Activated CD4-positive, alpha-beta T cell treated with anti-CD3 and anti-CD28 coated beads, Interleukin-2, amount 10 ng/mL, durations not matched to agents 7 days and 5 days (primary cell): ENCODE results near the gene GATAD2B. TPM values are rescaled to one million over a fixed set of nuclear protein-coding genes. Genes with fewer than 3 reads are reported as not detected.
"Not testable (repeated sequence)": the region's sequence is repeated elsewhere in the genome, so short reads cannot be mapped to it uniquely, and the experiment has no call there.

ENCODE experiments used
- CTCF ChIA-PET: fragments of 350-600 bp; sonication (Branson Sonifier 250); formaldehyde crosslinking; loops from one replicate; lab custom pipeline; 2021; ENCODE audit warnings: antibody characterized with exemption; lab: Charles Lee
- POLR2A ChIA-PET: fragments of 350-600 bp; sonication (Branson Sonifier 250); formaldehyde crosslinking; loops from one replicate; lab custom pipeline; 2021; ENCODE audit warnings: antibody characterized with exemption; lab: Charles Lee
- DNase-seq: peaks from one replicate; pipeline ENCODE4 v3.0.0-alpha.2; 2020
- H3K27ac Mint-ChIP-seq: one replicate; pipeline ENCODE4 v1.8.0; 2021; ENCODE audit warnings: mild to moderate bottlenecking, moderate library complexity, mixed read lengths
- H3K27me3 Mint-ChIP-seq: one replicate; pipeline ENCODE4 v1.8.0; 2021; ENCODE audit warnings: mixed read lengths
- H3K36me3 Mint-ChIP-seq: one replicate; pipeline ENCODE4 v1.8.0; 2021; ENCODE audit warnings: low read depth, mixed read lengths
- H3K4me1 Mint-ChIP-seq: one replicate; pipeline ENCODE4 v1.8.0; 2021; ENCODE audit warnings: mixed read lengths
- H3K4me3 Mint-ChIP-seq: one replicate; pipeline ENCODE4 v1.8.0; 2021; ENCODE audit warnings: mild to moderate bottlenecking, moderate library complexity, mixed read lengths
- H3K9me3 Mint-ChIP-seq: one replicate; pipeline ENCODE4 v1.8.0; 2021; ENCODE audit warnings: mixed read lengths
- total RNA-seq, 2 experiments: library from RNA; stranded (reverse); gene quantifications; one replicate each; pipeline ENCODE4 v1.2.3, GENCODE V29; 2021

The GATAD2B gene
- total RNA-seq, 2 experiments from 2014 or later, result 73.4 to 75.4 TPM

GRCh38 chr1:153872331-153872730, 50.4 kb downstream of the GATAD2B start:
- Mint-ChIP-seq H3K27me3 (no peaks in the 10 kb centered on the region), H3K9me3 (no peaks in the 10 kb centered on the region), H3K36me3 (peaks cover 16% of the 10 kb centered on the region), H3K27ac (no peak overlapping the region), H3K4me3 (no peak overlapping the region), H3K4me1 (peaks cover 18% of the 10 kb centered on the region)
- no peak for DNase-seq
- POLR2A ChIA-PET, result no interaction called here
- CTCF ChIA-PET, result interaction anchor here (0.6 to 1.0 kb wide), 3 partner anchors 22 to 369 kb away, joined by 3 to 6 read pairs (median 3); no protein-coding TSS in a partner anchor

GRCh38 chr1:153869486-153869885, 53.3 kb downstream of the GATAD2B start:
- peaks cover 11% of the 10 kb centered on the region for H3K36me3 Mint-ChIP-seq
- H3K9me3 Mint-ChIP-seq, result no peaks in the 10 kb centered on the region
- no peak for DNase-seq
- H3K4me3 Mint-ChIP-seq, result no peak overlapping the region
- ChIA-PET CTCF (interaction anchor here (0.7 kb wide), 2 partner anchors 1014 to 1868 kb away, joined by 3 read pairs; no protein-coding TSS in a partner anchor), POLR2A (no interaction called here)
- no peaks in the 10 kb centered on the region for H3K27me3 Mint-ChIP-seq
- H3K4me1 Mint-ChIP-seq, result peaks cover 25% of the 10 kb centered on the region
- H3K27ac Mint-ChIP-seq, result no peak overlapping the region

GRCh38 chr1:153866045-153866850, 56.5 kb downstream of the GATAD2B start:
- Mint-ChIP-seq H3K4me1 (peaks cover 27% of the 10 kb centered on the region), H3K9me3 (no peaks in the 10 kb centered on the region), H3K27me3 (no peaks in the 10 kb centered on the region), H3K36me3 (peaks cover 12% of the 10 kb centered on the region), H3K27ac (peak overlapping the region; percentile 76), H3K4me3 (no peak overlapping the region)
- POLR2A ChIA-PET, result interaction anchor here (0.6 kb wide), 1 partner anchor 100 kb away, joined by 6 read pairs; no protein-coding TSS in a partner anchor
- CTCF ChIA-PET, result interaction anchor here (0.6 to 1.7 kb wide), 10 partner anchors 12 to 778 kb away, joined by 3 to 5 read pairs (median 3); no protein-coding TSS in a partner anchor
- no peak for DNase-seq

GRCh38 chr1:153860285-153860684, 62.5 kb downstream of the GATAD2B start:
- CTCF ChIA-PET, result interaction anchor here (0.7 to 0.9 kb wide), 2 partner anchors 48 to 115 kb away, joined by 3 read pairs; no protein-coding TSS in a partner anchor
- Mint-ChIP-seq H3K27ac (peak overlapping the region; percentile 54), H3K27me3 (no peaks in the 10 kb centered on the region), H3K4me3 (no peak overlapping the region), H3K36me3 (peaks cover 25% of the 10 kb centered on the region), H3K4me1 (peaks cover 19% of the 10 kb centered on the region), H3K9me3 (no peaks in the 10 kb centered on the region)
- POLR2A ChIA-PET, result no interaction called here
- DNase-seq, result no peak

GRCh38 chr1:153857505-153857904, 65.3 kb downstream of the GATAD2B start:
- CTCF ChIA-PET, result no interaction called here
- H3K27me3 Mint-ChIP-seq, result no peaks in the 10 kb centered on the region
- H3K27ac Mint-ChIP-seq, result no peak overlapping the region
- peaks cover 13% of the 10 kb centered on the region for H3K4me1 Mint-ChIP-seq
- POLR2A ChIA-PET, result no interaction called here
- DNase-seq, result no peak
- no peaks in the 10 kb centered on the region for H3K9me3 Mint-ChIP-seq
- peaks cover 37% of the 10 kb centered on the region for H3K36me3 Mint-ChIP-seq
- no peak overlapping the region for H3K4me3 Mint-ChIP-seq

GRCh38 chr1:153856763-153857162, 66.0 kb downstream of the GATAD2B start:
- no peak overlapping the region for H3K27ac Mint-ChIP-seq
- peaks cover 41% of the 10 kb centered on the region for H3K36me3 Mint-ChIP-seq
- no peaks in the 10 kb centered on the region for H3K27me3 Mint-ChIP-seq
- H3K4me3 Mint-ChIP-seq, result no peak overlapping the region
- DNase-seq, result no peak
- peaks cover 13% of the 10 kb centered on the region for H3K4me1 Mint-ChIP-seq
- POLR2A ChIA-PET, result no interaction called here
- H3K9me3 Mint-ChIP-seq, result no peaks in the 10 kb centered on the region
- CTCF ChIA-PET, result no interaction called here

- H3K4me3 Mint-ChIP-seq, result no peak overlapping the region
- CTCF ChIA-PET, result interaction anchor here (0.5 to 1.1 kb wide), 3 partner anchors 14 to 37 kb away, joined by 3 to 5 read pairs (median 3); no protein-coding TSS in a partner anchor
- no peak for DNase-seq
- POLR2A ChIA-PET, result no interaction called here
- peaks cover 24% of the 10 kb centered on the region for H3K4me1 Mint-ChIP-seq
- no peaks in the 10 kb centered on the region for H3K27me3 Mint-ChIP-seq
- no peak overlapping the region for H3K27ac Mint-ChIP-seq
- H3K36me3 Mint-ChIP-seq, result peaks cover 29% of the 10 kb centered on the region
- H3K9me3 Mint-ChIP-seq, result no peaks in the 10 kb centered on the region
Observed at GRCh38 chr1:153852170-153852569, 70.6 kb downstream of the GATAD2B start.

GRCh38 chr1:153849487-153850185, 73.1 kb downstream of the GATAD2B start:
- POLR2A ChIA-PET, result no interaction called here
- Mint-ChIP-seq H3K4me1 (peaks cover 20% of the 10 kb centered on the region), H3K9me3 (no peaks in the 10 kb centered on the region), H3K27ac (peak overlapping the region; percentile 78), H3K4me3 (no peak overlapping the region), H3K36me3 (peaks cover 26% of the 10 kb centered on the region), H3K27me3 (no peaks in the 10 kb centered on the region)
- peak; percentile 24 for DNase-seq
- CTCF ChIA-PET, result interaction anchor here (0.6 to 1.8 kb wide), 5 partner anchors 12 to 129 kb away, joined by 3 to 5 read pairs (median 3); no protein-coding TSS in a partner anchor

GRCh38 chr1:153848805-153849204, 74.0 kb downstream of the GATAD2B start:
- Mint-ChIP-seq H3K4me1 (peaks cover 22% of the 10 kb centered on the region), H3K36me3 (peaks cover 28% of the 10 kb centered on the region), H3K27ac (no peak overlapping the region), H3K9me3 (no peaks in the 10 kb centered on the region), H3K27me3 (no peaks in the 10 kb centered on the region), H3K4me3 (no peak overlapping the region)
- CTCF ChIA-PET, result interaction anchor here (1.7 to 1.8 kb wide), 2 partner anchors 17 to 130 kb away, joined by 3 to 5 read pairs; no protein-coding TSS in a partner anchor
- POLR2A ChIA-PET, result interaction anchor here (0.6 kb wide), 1 partner anchor 10 kb away, joined by 3 read pairs; no protein-coding TSS in a partner anchor
- DNase-seq, result no peak

- DNase-seq, result no peak
- Mint-ChIP-seq H3K4me1 (peaks cover 26% of the 10 kb centered on the region), H3K36me3 (peaks cover 14% of the 10 kb centered on the region), H3K9me3 (no peaks in the 10 kb centered on the region), H3K4me3 (no peak overlapping the region), H3K27ac (no peak overlapping the region), H3K27me3 (no peaks in the 10 kb centered on the region)
- ChIA-PET CTCF (interaction anchor here (0.6 to 1.0 kb wide), 2 partner anchors 16 to 48 kb away, joined by 3 read pairs; no protein-coding TSS in a partner anchor), POLR2A (no interaction called here)
Observed at GRCh38 chr1:153845158-153845557, 77.6 kb downstream of the GATAD2B start.

GRCh38 chr1:153844349-153844748, 78.4 kb downstream of the GATAD2B start:
- POLR2A ChIA-PET, DNase-seq, H3K4me3 Mint-ChIP-seq, CTCF ChIA-PET, H3K27ac Mint-ChIP-seq, H3K27me3 Mint-ChIP-seq, H3K9me3 Mint-ChIP-seq: not testable (repeated sequence)
- H3K36me3 Mint-ChIP-seq, result peaks cover 12% of the 10 kb centered on the region
- peaks cover 19% of the 10 kb centered on the region for H3K4me1 Mint-ChIP-seq

GRCh38 chr1:153842006-153842471, 80.7 kb downstream of the GATAD2B start:
- ChIA-PET POLR2A (no interaction called here), CTCF (no interaction called here)
- peaks cover 20% of the 10 kb centered on the region for H3K36me3 Mint-ChIP-seq
- H3K4me3 Mint-ChIP-seq, result no peak overlapping the region
- DNase-seq, result no peak
- H3K9me3 Mint-ChIP-seq, result no peaks in the 10 kb centered on the region
- no peaks in the 10 kb centered on the region for H3K27me3 Mint-ChIP-seq
- H3K27ac Mint-ChIP-seq, result no peak overlapping the region
- H3K4me1 Mint-ChIP-seq, result peaks cover 13% of the 10 kb centered on the region
